Gastroesophageal sphincter (tissue), 2 donors: Measurements from ENCODE around the gene CEP72.

Source experiments
- EP300 ChIP-seq: sonication (generic); formaldehyde crosslinking; IDR thresholded peaks from one replicate; pipeline ENCODE4 v1.6.1; 2017; ENCODE audit warnings: antibody characterized with exemption, mild to moderate bottlenecking
- POLR2A ChIP-seq, 2 donors: fragments of 450-650 bp; IDR thresholded peaks; one replicate each; pipeline ENCODE4 v1.6.1; 2017; ENCODE audit warnings: antibody characterized with exemption in 2 of 2, mild to moderate bottlenecking in 2 of 2, moderate library complexity in 1 of 2

- TF ChIP-seq POLR2A (IDR thresholded peaks at IDR 0.05) (no peak), EP300 (no peak)
Observed at GRCh38 chr5:643351-643801, 31.2 kb downstream of the CEP72 start.
